ENCODE results near the gene PFN3. TPM values are rescaled to one million over a fixed set of nuclear protein-coding genes. Genes with fewer than 3 reads are reported as not detected.

Gene PFN3
- total and polyA plus RNA-seq, 2 of the 4 experiments (the other 2 are of a cell fraction): not detected

DNA sequence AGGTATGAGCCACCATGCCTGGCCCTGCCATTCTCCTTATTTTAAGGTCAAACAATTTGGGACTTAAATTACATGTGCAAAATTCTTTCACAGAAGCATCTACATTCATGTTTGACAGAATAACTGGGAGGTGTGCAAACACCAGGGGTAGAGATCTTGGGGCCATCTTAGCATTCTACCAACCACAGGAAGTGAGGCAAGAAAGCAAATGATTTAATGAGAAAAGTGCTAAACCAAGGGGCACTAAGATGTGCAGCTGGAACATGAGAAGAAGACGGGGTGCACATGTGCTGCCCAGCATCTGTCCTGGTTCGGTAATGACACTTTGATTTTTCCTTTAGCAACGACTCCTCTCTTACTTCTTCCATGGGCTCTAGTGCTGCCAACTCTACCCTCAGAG lies 10.1 kb upstream of the PFN3 start:
- in situ Hi-C loops (cut with MboI; ENCODE audit: low sequenced_read_pairs): no loop called here
- no peak overlapping the region for H3K27ac ChIP-seq (ENCODE audit: insufficient read depth, low read length)
- DNase-seq (no peak), ATAC-seq (ENCODE audit: low read depth) (no peak)
- no peak for TF ChIP-seq BHLHE40 (IDR thresholded peaks at IDR 0.05; ENCODE audit: low read depth, low read length)
- TF ChIP-seq CHD1 (IDR thresholded peaks at IDR 0.05; ENCODE audit: low read depth, low read length): no peak
- TF ChIP-seq SMC3 (IDR thresholded peaks at IDR 0.05; ENCODE audit: low read depth, low read length): no peak
- no peak for TF ChIP-seq FOS (IDR thresholded peaks at IDR 0.05; ENCODE audit: low read depth, low read length)
- no peak for TF ChIP-seq RAD21 (IDR thresholded peaks at IDR 0.05; ENCODE audit: low read length)
- 76% methylated on average over 2 of the region's 3 CpGs; no CpG with 5 or more reads in 1 of the 2 experiments for WGBS, 2 experiments (ENCODE audit: extremely low coverage in 2 of 2, insufficient read length in 1 of 2)
- H3K4me2 ChIP-seq (ENCODE audit: low read depth, low read length): no peak overlapping the region
- H3K79me1 ChIP-seq (ENCODE audit: low read depth in 1 of 2, low read length in 2 of 2): no peaks in the 10 kb centered on the region
- H3K9ac ChIP-seq (ENCODE audit: low read depth, low read length): no peak overlapping the region
- no peak overlapping the region for H3K4me3 ChIP-seq (ENCODE audit: insufficient read depth, low read depth, low read length)
- no peak overlapping the region for H3K4ac ChIP-seq (ENCODE audit: low read depth, low read length)
- POLR2A ChIA-PET (ENCODE audit: unreplicated experiment): interaction anchor here (0.6 kb wide), 1 partner anchor 46 kb away, joined by 3 read pairs; no protein-coding TSS in a partner anchor
- CTCF ChIA-PET: no interaction called here
- H3K56ac ChIP-seq (ENCODE audit: extremely low read depth, insufficient read depth, low read length): no peak overlapping the region
- H3K4me1 ChIP-seq (ENCODE audit: control insufficient read depth, insufficient read depth, low read length): no peaks in the 10 kb centered on the region
- H4K5ac ChIP-seq (ENCODE audit: low read depth, low read length): no peak overlapping the region
- H2BK15ac ChIP-seq (ENCODE audit: low read depth, low read length): no peak overlapping the region
- H2BK5ac ChIP-seq (ENCODE audit: low read depth, low read length, poor library complexity, severe bottlenecking): no peak overlapping the region
- H2BK20ac ChIP-seq (ENCODE audit: low read depth, low read length): no peak overlapping the region
- no peak overlapping the region for H2AK9ac ChIP-seq (replicated peaks; ENCODE audit: low read depth, low read length, poor library complexity)
- no peak overlapping the region for H3K14ac ChIP-seq (replicated peaks; ENCODE audit: low read depth, low read length)
- H3K23ac ChIP-seq (ENCODE audit: low read depth, low read length): no peak overlapping the region
- H3K18ac ChIP-seq (ENCODE audit: low read depth, low read length): no peak overlapping the region
- H3K27me3 ChIP-seq (ENCODE audit: control insufficient read depth, insufficient read depth, low read length): peaks cover 26% of the 10 kb centered on the region
- H3K9me3 ChIP-seq (ENCODE audit: control insufficient read depth, insufficient read depth, low read length): no peaks in the 10 kb centered on the region
- intact Hi-C loops (cut with micrococcal nuclease): no loop called here
- H4K8ac ChIP-seq (ENCODE audit: low read depth in 2 of 2, low read length in 2 of 2): no peak overlapping the region
- no peak overlapping the region for H4K91ac ChIP-seq (ENCODE audit: insufficient read depth, low read depth, low read length)
- no TSS peak for BruUV-seq (replicated peaks)
- H2BK120ac ChIP-seq (ENCODE audit: low read depth, low read length): no peak overlapping the region
- H3K9me1 ChIP-seq (ENCODE audit: insufficient read depth, low read length): no peaks in the 10 kb centered on the region
- H3K36me3 ChIP-seq (ENCODE audit: control insufficient read depth, insufficient read depth, low read length): no peaks in the 10 kb centered on the region
- H2AK5ac ChIP-seq (ENCODE audit: low read depth, low read length): no peak overlapping the region
- dilution Hi-C loops (cut with HindIII; ENCODE audit: low sequenced_read_pairs, unreplicated experiment): no loop called here
- H4K20me1 ChIP-seq (ENCODE audit: insufficient read depth, low read length): no peaks in the 10 kb centered on the region
- no peak overlapping the region for H2AFZ ChIP-seq (replicated peaks; ENCODE audit: low read length, poor library complexity)

Measured in IMR-90 (cell line).